Ectodermal cell (in vitro differentiated cells): ENCODE measurements around the gene TSHZ3.

Source experiments
- H3K27ac ChIP-seq: 2 replicates; pipeline ENCODE4 v1.7.0; 2013; ENCODE audit warnings: mild to moderate bottlenecking, low read depth, low read length; ENCODE audit not compliant: insufficient read depth, poor library complexity, severe bottlenecking
- H3K27me3 ChIP-seq: 2 replicates; pipeline ENCODE4 v1.7.0; 2013; ENCODE audit warnings: mild to moderate bottlenecking, low read length; ENCODE audit not compliant: insufficient read depth, control insufficient read depth, poor library complexity, severe bottlenecking
- H3K36me3 ChIP-seq: one replicate; pipeline ENCODE4 v1.7.0; 2013; ENCODE audit warnings: low read length; ENCODE audit not compliant: control insufficient read depth, insufficient read depth
- H3K4me1 ChIP-seq: one replicate; pipeline ENCODE4 v1.7.0; 2013; ENCODE audit warnings: low read length; ENCODE audit not compliant: control insufficient read depth, insufficient read depth
- H3K4me3 ChIP-seq: 2 replicates; pipeline ENCODE4 v1.7.0; 2013; ENCODE audit warnings: low read depth, low read length, control low read depth; ENCODE audit not compliant: insufficient read depth
- H3K9me3 ChIP-seq: 2 replicates; pipeline ENCODE4 v1.7.0; 2013; ENCODE audit warnings: mild to moderate bottlenecking, low read length, moderate library complexity; ENCODE audit not compliant: control insufficient read depth
- WGBS, 2 experiments: methylation state at CpG; one replicate each; pipeline ENCODE4 v1.1.7; 2013; ENCODE audit warnings: missing lambda C conversion rate in 2 of 2; 5-methylcytosine and 5-hydroxymethylcytosine counted together

The TSHZ3 gene

DNA sequence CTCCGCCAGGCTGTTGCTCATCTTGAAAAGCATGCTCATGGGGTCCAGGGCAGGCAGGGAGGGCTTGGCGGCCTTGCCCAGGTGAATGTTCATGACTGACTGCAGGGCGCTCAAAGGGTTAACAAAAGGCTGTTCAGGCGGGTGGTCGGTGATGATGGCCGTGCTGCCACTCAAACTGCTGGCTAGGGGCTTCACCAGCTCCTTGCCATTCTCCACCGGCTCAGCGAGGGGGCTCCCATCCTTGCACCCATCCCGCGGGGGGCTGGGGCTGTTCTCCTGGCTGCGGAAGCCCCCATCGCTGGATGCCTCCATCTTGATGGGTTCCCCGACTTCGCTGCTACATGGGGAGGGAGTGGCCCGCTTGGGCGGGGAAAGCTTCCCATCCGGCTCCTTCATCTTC, 71.7 kb downstream of the TSHZ3 start:
- Histone ChIP-seq H3K27me3 (no peaks in the 10 kb centered on the region), H3K27ac (no peak overlapping the region), H3K4me1 (no peaks in the 10 kb centered on the region), H3K9me3 (no peaks in the 10 kb centered on the region), H3K4me3 (no peak overlapping the region), H3K36me3 (no peaks in the 10 kb centered on the region)
- 89 to 90% methylated on average over 17 of the region's 17 CpGs for WGBS, 2 experiments

GRCh38 chr19:31276831-31277230, 72.4 kb downstream of the TSHZ3 start:
- H3K36me3 ChIP-seq: no peaks in the 10 kb centered on the region
- H3K27ac ChIP-seq: no peak overlapping the region
- no peaks in the 10 kb centered on the region for H3K9me3 ChIP-seq
- H3K4me1 ChIP-seq: no peaks in the 10 kb centered on the region
- H3K4me3 ChIP-seq: no peak overlapping the region
- 94 to 97% methylated on average over 16 of the region's 16 CpGs for WGBS, 2 experiments
- no peaks in the 10 kb centered on the region for H3K27me3 ChIP-seq

GRCh38 chr19:31275068-31275334, 74.2 kb downstream of the TSHZ3 start:
- WGBS, 2 experiments: 89 to 92% methylated on average over 2 of the region's 2 CpGs
- Histone ChIP-seq H3K4me3 (no peak overlapping the region), H3K9me3 (no peaks in the 10 kb centered on the region), H3K27me3 (no peaks in the 10 kb centered on the region), H3K36me3 (no peaks in the 10 kb centered on the region), H3K27ac (no peak overlapping the region), H3K4me1 (no peaks in the 10 kb centered on the region)

- no peak overlapping the region for H3K4me3 ChIP-seq
- no peaks in the 10 kb centered on the region for H3K27me3 ChIP-seq
- no peaks in the 10 kb centered on the region for H3K9me3 ChIP-seq
- no peak overlapping the region for H3K27ac ChIP-seq
- no peaks in the 10 kb centered on the region for H3K36me3 ChIP-seq
- 92 to 94% methylated on average over 18 to 19 of the region's 19 CpGs for WGBS, 2 experiments
- H3K4me1 ChIP-seq: no peaks in the 10 kb centered on the region
These were observed 74.8 kb downstream of the TSHZ3 start for GRCh38 chr19:31274251-31275067.

GRCh38 chr19:31272583-31273106, 76.6 kb downstream of the TSHZ3 start:
- 97 to 98% methylated on average over 15 of the region's 15 CpGs for WGBS, 2 experiments
- Histone ChIP-seq H3K4me3 (no peak overlapping the region), H3K9me3 (no peaks in the 10 kb centered on the region), H3K4me1 (no peaks in the 10 kb centered on the region), H3K36me3 (no peaks in the 10 kb centered on the region), H3K27ac (no peak overlapping the region), H3K27me3 (no peaks in the 10 kb centered on the region)

GRCh38 chr19:31271306-31271911, 77.8 kb downstream of the TSHZ3 start:
- Histone ChIP-seq H3K27ac (no peak overlapping the region), H3K9me3 (no peaks in the 10 kb centered on the region), H3K4me3 (no peak overlapping the region), H3K27me3 (no peaks in the 10 kb centered on the region), H3K4me1 (no peaks in the 10 kb centered on the region), H3K36me3 (no peaks in the 10 kb centered on the region)
- WGBS, 2 experiments: 87 to 88% methylated on average over 9 to 12 of the region's 12 CpGs

GRCh38 chr19:31270897-31271296, 78.3 kb downstream of the TSHZ3 start:
- Histone ChIP-seq H3K27ac (no peak overlapping the region), H3K27me3 (no peaks in the 10 kb centered on the region), H3K9me3 (no peaks in the 10 kb centered on the region), H3K36me3 (no peaks in the 10 kb centered on the region), H3K4me3 (no peak overlapping the region), H3K4me1 (no peaks in the 10 kb centered on the region)
- 95 to 97% methylated on average over 6 of the region's 6 CpGs for WGBS, 2 experiments

- no peaks in the 10 kb centered on the region for H3K9me3 ChIP-seq
- H3K27ac ChIP-seq: no peak overlapping the region
- H3K27me3 ChIP-seq: no peaks in the 10 kb centered on the region
- no peak overlapping the region for H3K4me3 ChIP-seq
- no peaks in the 10 kb centered on the region for H3K36me3 ChIP-seq
- WGBS, 2 experiments: 93% methylated on average over 9 of the region's 10 CpGs
- no peaks in the 10 kb centered on the region for H3K4me1 ChIP-seq
These were observed 79.7 kb downstream of the TSHZ3 start for GRCh38 chr19:31269425-31270127.

DNA sequence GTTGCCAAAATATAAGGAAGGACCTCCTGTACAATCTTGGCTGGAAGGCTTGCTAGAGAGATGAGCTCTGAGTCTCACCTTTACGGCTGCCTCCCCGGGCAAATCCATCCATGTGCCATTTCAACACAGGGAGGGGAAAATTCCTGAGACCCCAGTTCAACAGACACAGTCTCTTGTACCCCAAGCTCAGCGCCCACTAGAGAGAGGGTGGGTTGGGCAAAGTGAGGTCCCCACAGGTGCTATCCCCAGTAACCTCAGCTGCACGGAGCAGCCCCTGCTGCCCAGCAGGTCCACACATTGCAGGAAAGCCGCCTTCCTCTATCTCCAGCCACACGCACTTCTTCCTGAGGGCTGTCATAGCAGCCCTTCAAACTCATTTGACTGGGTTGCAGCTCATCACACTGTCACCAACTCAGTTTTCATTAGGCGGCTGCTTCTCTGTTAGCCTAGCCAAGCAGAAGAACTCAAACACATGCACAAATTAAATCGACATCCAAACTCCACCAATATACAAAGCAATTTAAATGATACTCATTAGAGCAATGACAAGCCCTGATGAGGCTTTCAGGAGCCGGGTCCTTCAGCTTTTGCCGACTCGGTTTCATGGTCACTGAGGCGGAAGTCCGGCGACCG, 80.4 kb downstream of the TSHZ3 start:
- no peak overlapping the region for H3K27ac ChIP-seq
- WGBS, 2 experiments: 92 to 95% methylated on average over 15 of the region's 15 CpGs
- no peaks in the 10 kb centered on the region for H3K4me1 ChIP-seq

DNA sequence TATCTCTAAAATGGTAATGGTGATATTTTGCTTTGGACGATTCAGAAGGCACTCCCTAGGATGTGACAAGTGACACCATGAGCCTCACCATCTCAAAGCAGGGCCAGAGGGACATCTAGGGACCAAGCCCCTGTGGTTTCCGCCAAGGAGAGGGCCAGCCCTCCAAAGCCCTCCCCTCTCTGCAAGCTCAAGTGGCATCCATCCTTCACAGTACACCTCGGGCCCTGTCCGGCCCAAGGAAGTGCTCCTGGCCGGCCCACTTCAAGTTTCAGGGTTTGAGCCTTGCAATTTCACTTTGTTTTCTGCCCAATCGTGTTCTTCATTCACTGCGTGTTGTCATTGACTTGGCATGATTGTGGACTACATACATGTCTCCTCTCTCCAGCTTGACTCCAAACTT, 82.5 kb downstream of the TSHZ3 start:
- H3K27me3 ChIP-seq: no peaks in the 10 kb centered on the region
- H3K36me3 ChIP-seq: no peaks in the 10 kb centered on the region
- H3K4me3 ChIP-seq: no peak overlapping the region
- H3K27ac ChIP-seq: no peak overlapping the region
- H3K4me1 ChIP-seq: no peaks in the 10 kb centered on the region
- WGBS, 2 experiments: 93 to 94% methylated on average over 7 of the region's 7 CpGs
- H3K9me3 ChIP-seq: no peaks in the 10 kb centered on the region

More for the DNA sequence above, 80.4 kb downstream of the TSHZ3 start:
- Histone ChIP-seq H3K36me3 (no peaks in the 10 kb centered on the region), H3K4me3 (no peak overlapping the region), H3K27me3 (no peaks in the 10 kb centered on the region), H3K9me3 (no peaks in the 10 kb centered on the region)
